B cell (primary cell): Measurements from ENCODE around the gene STRADA.

Source experiments
- CTCF ChIP-seq: fragments of 200-600 bp; IDR thresholded peaks from one replicate; pipeline ENCODE4 v1.8.0; 2022; ENCODE audit warnings: antibody characterized with exemption, mild to moderate bottlenecking
- EZH2 ChIP-seq: IDR thresholded peaks from 2 replicates; pipeline ENCODE4 v1.6.1; 2012; ENCODE audit warnings: borderline replicate concordance, low read depth, mild to moderate bottlenecking, moderate library complexity, low read length; ENCODE audit not compliant: insufficient read depth, poor library complexity, severe bottlenecking

GRCh38 chr17:63659850-63660249 lies 81.7 kb downstream of the STRADA start:
- TF ChIP-seq CTCF, result no peak
- TF ChIP-seq EZH2, result no peak
